HG02938 (cell line): ENCODE data around the gene MACROD2.
A peak's percentile ranks its signal among the peaks of the same experiment; 100 is the strongest.

Experiments used
- ATAC-seq: cut with Tn5 transposase; IDR thresholded peaks from one replicate; pipeline ENCODE4 v1.9.1; 2021; ENCODE audit warnings: mild to moderate bottlenecking, moderate library complexity; ENCODE audit not compliant: unreplicated experiment

Gene MACROD2

GRCh38 chr20:14696937-14697336 is 701.6 kb downstream of the MACROD2 start:
- ATAC-seq = no peak

GRCh38 chr20:14698125-14698524 is 702.8 kb downstream of the MACROD2 start:
- ATAC-seq = no peak

GRCh38 chr20:14698605-14699373 is 703.5 kb downstream of the MACROD2 start:
- no peak for ATAC-seq

- peak; percentile 54 for ATAC-seq
Measured at GRCh38 chr20:14700639-14700960, 705.3 kb downstream of the MACROD2 start.

- ATAC-seq = no peak
Measured at GRCh38 chr20:14701326-14701725, 706.0 kb downstream of the MACROD2 start.

GRCh38 chr20:14706555-14706954 is 711.2 kb downstream of the MACROD2 start:
- no peak for ATAC-seq

GRCh38 chr20:14707026-14707680 is 711.8 kb downstream of the MACROD2 start:
- no peak for ATAC-seq

GRCh38 chr20:14707865-14708596 is 712.7 kb downstream of the MACROD2 start:
- no peak for ATAC-seq

- ATAC-seq = no peak
Measured at GRCh38 chr20:14709439-14709838, 714.1 kb downstream of the MACROD2 start.

GRCh38 chr20:14710951-14711350 is 715.6 kb downstream of the MACROD2 start:
- no peak for ATAC-seq

GRCh38 chr20:14711652-14712051 is 716.3 kb downstream of the MACROD2 start:
- no peak for ATAC-seq

GRCh38 chr20:14712302-14712739 is 717.0 kb downstream of the MACROD2 start:
- no peak for ATAC-seq

GRCh38 chr20:14715400-14715799 is 720.1 kb downstream of the MACROD2 start:
- no peak for ATAC-seq

GRCh38 chr20:14716351-14716801 is 721.1 kb downstream of the MACROD2 start:
- no peak for ATAC-seq

GRCh38 chr20:14717134-14717999 is 722.1 kb downstream of the MACROD2 start:
- peak; percentile 66 for ATAC-seq

- no peak for ATAC-seq
Measured at GRCh38 chr20:14720251-14720650, 724.9 kb downstream of the MACROD2 start.

GRCh38 chr20:14721926-14722452 is 726.7 kb downstream of the MACROD2 start:
- no peak for ATAC-seq

GRCh38 chr20:14723614-14724013 is 728.3 kb downstream of the MACROD2 start:
- ATAC-seq = no peak

GRCh38 chr20:14724036-14724435 is 728.7 kb downstream of the MACROD2 start:
- ATAC-seq = no peak

- ATAC-seq = no peak
Measured at GRCh38 chr20:14724468-14724867, 729.2 kb downstream of the MACROD2 start.

GRCh38 chr20:14726591-14726990 is 731.3 kb downstream of the MACROD2 start:
- ATAC-seq = no peak
